ENCODE results near the gene LRP1B.

DNA sequence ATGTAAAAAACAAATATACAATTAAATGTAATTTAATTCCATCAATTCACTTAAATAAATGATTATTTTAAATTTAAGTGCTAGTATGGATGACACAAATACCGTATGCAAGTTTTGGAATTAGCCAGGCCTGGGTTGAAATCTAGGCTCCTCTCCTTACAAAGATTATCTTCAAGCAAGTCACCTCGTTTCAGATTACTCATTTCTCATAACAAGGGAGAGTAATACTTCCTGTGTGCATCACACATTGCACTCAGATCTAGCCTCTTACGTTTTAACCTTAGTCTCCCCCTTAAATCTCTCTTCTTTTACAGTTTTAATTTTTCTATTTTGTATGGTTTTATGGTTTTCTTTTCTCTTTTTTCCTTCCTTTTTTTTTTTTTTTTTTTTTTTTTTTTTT, 1874.7 kb downstream of the LRP1B start:
- TF ChIP-seq, protein P1, sequence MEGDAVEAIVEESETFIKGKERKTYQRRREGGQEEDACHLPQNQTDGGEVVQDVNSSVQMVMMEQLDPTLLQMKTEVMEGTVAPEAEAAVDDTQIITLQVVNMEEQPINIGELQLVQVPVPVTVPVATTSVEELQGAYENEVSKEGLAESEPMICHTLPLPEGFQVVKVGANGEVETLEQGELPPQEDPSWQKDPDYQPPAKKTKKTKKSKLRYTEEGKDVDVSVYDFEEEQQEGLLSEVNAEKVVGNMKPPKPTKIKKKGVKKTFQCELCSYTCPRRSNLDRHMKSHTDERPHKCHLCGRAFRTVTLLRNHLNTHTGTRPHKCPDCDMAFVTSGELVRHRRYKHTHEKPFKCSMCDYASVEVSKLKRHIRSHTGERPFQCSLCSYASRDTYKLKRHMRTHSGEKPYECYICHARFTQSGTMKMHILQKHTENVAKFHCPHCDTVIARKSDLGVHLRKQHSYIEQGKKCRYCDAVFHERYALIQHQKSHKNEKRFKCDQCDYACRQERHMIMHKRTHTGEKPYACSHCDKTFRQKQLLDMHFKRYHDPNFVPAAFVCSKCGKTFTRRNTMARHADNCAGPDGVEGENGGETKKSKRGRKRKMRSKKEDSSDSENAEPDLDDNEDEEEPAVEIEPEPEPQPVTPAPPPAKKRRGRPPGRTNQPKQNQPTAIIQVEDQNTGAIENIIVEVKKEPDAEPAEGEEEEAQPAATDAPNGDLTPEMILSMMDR (IDR thresholded peaks at IDR 0.05) = no peak
- TF ChIP-seq POLR2A (IDR thresholded peaks at IDR 0.05) = no peak

Data from tibial nerve (tissue), 3 donors.